PFSK-1 (cell line): Measurements from ENCODE around the gene MRPL9.

Experiments used
- FOXP2 ChIP-seq: optimal IDR thresholded peaks from 2 replicates; pipeline ENCODE3; 2011; ENCODE audit warnings: borderline replicate concordance, control low read depth, inconsistent platforms; ENCODE audit not compliant: insufficient read depth; ENCODE audit errors: extremely low read length, extremely low read depth
- POLR2AphosphoS5 ChIP-seq: IDR thresholded peaks from 2 replicates; pipeline ENCODE4 v1.6.1; 2012; ENCODE audit warnings: low read depth, mild to moderate bottlenecking, control low read depth, low read length, moderate library complexity
- REST ChIP-seq, 2 experiments: IDR thresholded peaks; 2 replicates each; pipeline versions ENCODE4 v1.6.1 to v1.8.0; 2011 to 2012; ENCODE audit warnings: low read depth in 2 of 2, low read length in 2 of 2, control low read depth in 1 of 2, inconsistent platforms in 1 of 2, mild to moderate bottlenecking in 1 of 2, moderate library complexity in 1 of 2; ENCODE audit not compliant: insufficient read depth in 1 of 2
- SIN3A ChIP-seq: IDR thresholded peaks from 2 replicates; pipeline ENCODE4 v1.6.1; 2012; ENCODE audit warnings: mild to moderate bottlenecking, low read length, moderate library complexity, borderline replicate concordance; ENCODE audit not compliant: insufficient read depth
- TAF1 ChIP-seq: IDR thresholded peaks from 2 replicates; pipeline ENCODE4 v1.6.1; 2012; ENCODE audit warnings: low read length, control low read depth, borderline replicate concordance; ENCODE audit not compliant: insufficient read depth

Gene MRPL9

GRCh38 chr1:151716771-151717631 is 46.3 kb downstream of the MRPL9 start, which contains the start of gene CELF3:
Gene CELF3, minus strand, starts transcription at chr1:151716803. Its CDS starts 783 bp downstream, at chr1:151716020.
- TF ChIP-seq REST (IDR thresholded peaks at IDR 0.05; ENCODE audit: insufficient read depth in 1 of 2, low read depth in 2 of 2, low read length in 2 of 2) (peak; percentile 82 to 95), SIN3A (no peak)

DNA sequence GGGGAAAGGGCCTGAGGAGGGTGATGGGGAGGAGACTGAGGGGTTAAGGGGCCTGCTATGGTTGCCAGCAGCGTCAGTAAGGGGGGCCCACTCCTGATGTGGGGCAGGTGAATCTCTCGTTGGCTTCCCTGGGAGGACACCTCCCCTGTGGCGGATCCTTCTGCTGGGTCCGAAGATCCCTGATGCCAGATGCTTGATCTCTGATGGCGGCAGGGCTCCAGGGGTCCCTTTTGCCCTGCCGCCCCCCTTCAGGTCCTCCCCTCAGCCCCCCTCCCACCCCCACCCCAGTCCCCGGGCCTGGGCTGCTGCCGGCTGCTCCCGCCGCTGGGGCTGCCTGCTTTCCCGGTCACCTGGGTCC is 46.9 kb downstream of the MRPL9 start:
- TF ChIP-seq POLR2AphosphoS5 (no peak), SIN3A (no peak), FOXP2 (no peak), REST (IDR thresholded peaks at IDR 0.05; ENCODE audit: insufficient read depth in 1 of 2, low read depth in 2 of 2, low read length in 2 of 2) (no peak), TAF1 (no peak)

DNA sequence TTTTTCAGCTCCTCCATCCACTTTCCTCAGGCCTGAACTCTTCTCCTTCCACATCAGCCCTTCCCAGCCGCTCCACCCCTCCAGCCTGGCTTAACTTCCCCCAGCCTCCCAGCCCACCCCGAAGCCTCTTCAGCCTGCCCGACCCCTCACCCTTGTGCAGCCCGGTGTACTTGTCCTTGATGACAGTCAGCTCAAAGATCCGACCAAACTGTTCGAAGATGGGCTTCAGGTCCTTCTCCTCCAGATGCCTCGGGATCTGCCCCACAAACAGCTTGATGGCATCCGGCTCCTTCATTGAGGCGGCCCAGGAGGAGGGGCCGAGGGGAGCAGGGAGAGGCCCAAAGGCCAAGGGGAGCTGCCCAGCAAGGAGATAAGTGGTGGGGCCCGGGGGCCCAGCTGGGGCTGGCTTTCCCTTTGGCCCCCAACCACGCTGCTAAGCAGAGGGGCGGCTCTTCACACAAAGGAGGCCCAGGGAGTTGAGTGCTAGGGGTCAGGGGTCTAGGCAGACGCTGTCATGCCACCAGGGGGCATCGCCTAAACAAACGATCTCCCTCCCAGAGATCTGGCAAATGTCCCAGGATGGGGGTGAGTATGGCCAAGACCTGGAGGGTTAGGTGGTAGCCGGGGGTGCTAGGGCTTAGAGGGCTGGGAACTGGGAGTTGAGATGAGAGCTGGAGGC is 47.4 kb downstream of the MRPL9 start:
- TF ChIP-seq REST (IDR thresholded peaks at IDR 0.05; ENCODE audit: insufficient read depth in 1 of 2, low read depth in 2 of 2, low read length in 2 of 2): no peak
- no peak for TF ChIP-seq SIN3A
- TF ChIP-seq TAF1: no peak
- TF ChIP-seq FOXP2: no peak
- TF ChIP-seq POLR2AphosphoS5: no peak

DNA sequence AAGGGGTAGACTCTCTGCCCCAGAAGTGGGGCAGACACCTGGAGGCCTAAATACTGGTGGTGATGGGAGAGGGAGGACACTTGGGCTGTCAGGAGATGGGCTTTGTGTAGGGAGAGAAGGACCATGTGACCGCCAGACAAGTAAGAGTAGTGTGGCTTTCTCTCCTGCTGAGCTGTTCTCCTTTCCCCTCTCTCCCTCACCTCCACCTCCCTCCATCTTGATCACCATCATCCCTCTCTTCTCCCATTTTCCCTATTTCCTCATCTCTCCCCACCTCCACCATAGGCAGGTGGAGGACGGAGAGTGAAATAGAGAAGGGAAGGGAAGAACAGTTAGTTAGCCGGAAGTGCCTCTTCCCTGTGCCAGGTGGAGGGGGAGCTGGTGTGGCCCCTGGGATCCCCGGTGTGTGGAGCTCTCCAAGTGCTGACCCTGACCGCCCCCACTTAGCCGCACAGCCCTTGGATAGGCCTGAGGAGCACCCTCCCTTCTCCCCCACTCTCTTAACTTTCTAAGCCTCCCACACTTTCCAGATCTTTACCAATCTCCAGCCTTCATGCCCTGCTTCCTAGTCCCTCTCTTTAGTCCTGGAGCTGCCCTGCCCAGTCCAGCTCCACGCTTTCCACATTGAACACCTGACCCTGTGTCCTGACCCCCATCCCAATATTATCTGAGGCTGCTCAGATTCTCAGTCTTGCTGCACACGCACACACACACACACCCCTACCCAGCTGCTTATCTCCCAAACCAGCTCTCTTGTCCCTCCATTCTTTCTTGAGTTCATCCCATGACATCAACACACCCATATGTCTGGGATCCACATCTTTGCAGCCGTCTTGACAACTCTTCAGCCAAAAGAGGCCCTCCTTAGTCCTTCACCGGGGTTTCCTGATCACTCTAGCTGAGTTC is 48.2 kb downstream of the MRPL9 start:
- TF ChIP-seq POLR2AphosphoS5 (no peak), REST (IDR thresholded peaks at IDR 0.05; ENCODE audit: insufficient read depth in 1 of 2, low read depth in 2 of 2, low read length in 2 of 2) (peak; percentile 21 to 70; a peak in 2 of 4 replicates)
